ENCODE data around the gene PAPPA2.

- TF ChIP-seq POLR2A (IDR thresholded peaks at IDR 0.05; ENCODE audit: low read length) (no peak), GATA1 (IDR thresholded peaks at IDR 0.05; ENCODE audit: low read depth, low read length) (no peak)
Measured at GRCh38 chr1:176767714-176768136, 304.8 kb downstream of the PAPPA2 start.
